Measurements from ENCODE around the gene MTUS2. TPM values are rescaled to one million over a fixed set of nuclear protein-coding genes. Genes with fewer than 3 reads are reported as not detected.

The MTUS2 gene
- total and polyA plus RNA-seq, 4 donors: under 0.01 to 0.70 (median 0.15) TPM

- Histone ChIP-seq H3K4me3 (ENCODE audit: low read depth in 1 of 3, low read length in 3 of 3) (no peak overlapping the region), H3K9ac (ENCODE audit: low read depth in 1 of 2, low read length in 2 of 2) (no peak overlapping the region), H3K36me3 (ENCODE audit: control insufficient read depth in 4 of 4, insufficient read depth in 3 of 4, low read depth in 1 of 4, low read length in 3 of 4) (no peaks in the 10 kb centered on the region), H3K27ac (ENCODE audit: low read depth in 1 of 2, low read length in 2 of 2) (peak overlapping the region in 1 of 2 donors; percentile 37), H3K27me3 (ENCODE audit: control insufficient read depth in 4 of 4, insufficient read depth in 4 of 4, low read length in 3 of 4) (no peaks in the 10 kb centered on the region), H3K4me1 (ENCODE audit: control insufficient read depth in 4 of 4, insufficient read depth in 4 of 4, low read length in 3 of 4) (no peaks in the 10 kb centered on the region), H3K9me3 (ENCODE audit: control insufficient read depth in 4 of 4, low read length in 3 of 4) (no peaks in the 10 kb centered on the region)
- 76% methylated on average over 8 of the region's 8 CpGs for WGBS
- no peak for TF ChIP-seq FOXA1 (IDR thresholded peaks at IDR 0.05)
- no peak for TF ChIP-seq ZBTB33 (IDR thresholded peaks at IDR 0.05)
- no peak for TF ChIP-seq NR2F2 (IDR thresholded peaks at IDR 0.05)
- TF ChIP-seq ATF3 (IDR thresholded peaks at IDR 0.05): no peak
- TF ChIP-seq RXRA (IDR thresholded peaks at IDR 0.05): no peak
- TF ChIP-seq EGR1 (IDR thresholded peaks at IDR 0.05; ENCODE audit: low read depth in 2 of 2): no peak
- no peak for TF ChIP-seq SP1 (IDR thresholded peaks at IDR 0.05)
- TF ChIP-seq MAX (IDR thresholded peaks at IDR 0.05): no peak
- TF ChIP-seq YY1 (IDR thresholded peaks at IDR 0.05): no peak
- TF ChIP-seq HNF4A (conservative IDR thresholded peaks at IDR 0.05): no peak
- no peak for TF ChIP-seq HNF4G (IDR thresholded peaks at IDR 0.05)
- no peak for TF ChIP-seq FOXA2 (IDR thresholded peaks at IDR 0.05)
- TF ChIP-seq JUND (IDR thresholded peaks at IDR 0.05): no peak
- no peak for TF ChIP-seq TAF1 (conservative IDR thresholded peaks at IDR 0.05)
- no peak for TF ChIP-seq REST (IDR thresholded peaks at IDR 0.05)
- TF ChIP-seq RAD21 (IDR thresholded peaks at IDR 0.05): no peak
- no peak for TF ChIP-seq CTCF (IDR thresholded peaks at IDR 0.05; ENCODE audit: low read depth, low read length, missing input control)
- TF ChIP-seq GABPA (IDR thresholded peaks at IDR 0.05 in 1 of 2, conservative IDR thresholded peaks at IDR 0.05 in 1 of 2): no peak
- DNase-seq (ENCODE audit: low spot score): no peak
Measured at GRCh38 chr13:29434217-29434945, 614.2 kb downstream of the MTUS2 start.
